Keratinocyte (primary cell): Measurements from ENCODE around the gene EEPD1. TPM values are rescaled to one million over a fixed set of nuclear protein-coding genes. Genes with fewer than 3 reads are reported as not detected.

Experiments used
- DNase-seq: peaks from one replicate; pipeline ENCODE4 v3.0.0-alpha.2; 2011; ENCODE audit warnings: low read depth, missing footprints, low spot score
- FAIRE-seq: peaks from 2 replicates; lab custom pipeline; 2011; peaks lifted over from hg19 to GRCh38; lab: Jason Lieb, UNC
- H2AFZ ChIP-seq: 2 replicates; pipeline ENCODE4 v1.6.0; 2012; ENCODE audit warnings: low read length, control low read depth, inconsistent platforms; ENCODE audit not compliant: control insufficient read depth
- H3K27ac ChIP-seq: 2 replicates; pipeline ENCODE4 v1.5.1; 2011; ENCODE audit warnings: low read length; ENCODE audit not compliant: control insufficient read depth, insufficient read depth
- H3K27me3 ChIP-seq: 3 replicates; pipeline ENCODE4 v1.6.0; 2011; ENCODE audit warnings: low read length; ENCODE audit not compliant: control insufficient read depth, insufficient read depth; ENCODE audit errors: extremely low read depth
- H3K36me3 ChIP-seq, 2 experiments: 2 replicates in 1 of 2; 3 replicates in 1 of 2; pipeline ENCODE4 v1.5.1; 2011; ENCODE audit warnings: low read length in 2 of 2, mild to moderate bottlenecking in 1 of 2; ENCODE audit not compliant: control insufficient read depth in 2 of 2, insufficient read depth in 2 of 2; ENCODE audit errors: extremely low read depth in 1 of 2
- H3K4me1 ChIP-seq: 3 replicates; pipeline ENCODE4 v1.5.1; 2011; ENCODE audit warnings: low read length; ENCODE audit not compliant: control insufficient read depth, insufficient read depth; ENCODE audit errors: extremely low read depth
- H3K4me2 ChIP-seq: 3 replicates; pipeline ENCODE4 v1.6.0; 2011; ENCODE audit warnings: low read depth, low read length; ENCODE audit not compliant: control insufficient read depth, insufficient read depth; ENCODE audit errors: extremely low read depth
- H3K4me3 ChIP-seq, 3 experiments: fragments of 200-600 bp in 1 of 3; sonication (generic) in 1 of 3; 2 replicates in 2 of 3; 3 replicates in 1 of 3; pipeline ENCODE4 v1.5.1; 2011 to 2016; ENCODE audit warnings: low read length in 3 of 3, mild to moderate bottlenecking in 3 of 3, control low read depth in 2 of 3, inconsistent platforms in 1 of 3, low read depth in 1 of 3, mixed read lengths in 1 of 3, mixed run types in 1 of 3, moderate library complexity in 1 of 3; ENCODE audit not compliant: control insufficient read depth in 2 of 3, insufficient read depth in 2 of 3; ENCODE audit errors: extremely low read depth in 1 of 3
- H3K79me2 ChIP-seq: 2 replicates; pipeline ENCODE4 v1.6.0; 2012; ENCODE audit warnings: low read length; ENCODE audit not compliant: control insufficient read depth, insufficient read depth
- H3K9ac ChIP-seq: 3 replicates; pipeline ENCODE4 v1.6.0; 2011; ENCODE audit warnings: low read length; ENCODE audit not compliant: control insufficient read depth, insufficient read depth; ENCODE audit errors: extremely low read depth
- H3K9me1 ChIP-seq: 3 replicates; pipeline ENCODE4 v1.6.0; 2011; ENCODE audit warnings: low read length; ENCODE audit not compliant: control insufficient read depth, insufficient read depth; ENCODE audit errors: extremely low read depth
- H3K9me3 ChIP-seq: 2 replicates; pipeline ENCODE4 v1.5.1; 2012; ENCODE audit warnings: low read depth, low read length; ENCODE audit not compliant: control insufficient read depth
- H4K20me1 ChIP-seq: 3 replicates; pipeline ENCODE4 v1.6.0; 2011; ENCODE audit warnings: low read length; ENCODE audit not compliant: control insufficient read depth, insufficient read depth; ENCODE audit errors: extremely low read depth
- CTCF ChIP-seq, 3 experiments: IDR thresholded peaks in 1 of 3; conservative IDR thresholded peaks in 1 of 3; optimal IDR thresholded peaks in 1 of 3; 2 replicates in 2 of 3; 3 replicates in 1 of 3; pipeline versions ENCODE3 to v1.5.1; 2011; ENCODE audit warnings: low read length in 3 of 3, mild to moderate bottlenecking in 3 of 3, moderate library complexity in 2 of 3, control low read depth in 1 of 3, inconsistent platforms in 1 of 3; ENCODE audit not compliant: insufficient read depth in 2 of 3; ENCODE audit errors: extremely low read depth in 1 of 3
- EZH2 ChIP-seq: IDR thresholded peaks from one replicate; pipeline ENCODE4 v1.6.1; 2012; ENCODE audit warnings: inconsistent platforms, mild to moderate bottlenecking, low read length, moderate library complexity
- dilution Hi-C: fragments of 300-500 bp; cut with MboI; formaldehyde crosslinking; loops from one replicate; pipeline ENCODE4 v1.7.0; 2020; ENCODE audit warnings: low sequenced_read_pairs; ENCODE audit not compliant: extremely low pct_ligation_motif_present
- polyA plus RNA-seq, 5 experiments: library from polyadenylated mRNA; depleted of rRNA in 3 of 5; stranded (reverse) in 3 of 5; stranded (forward) in 1 of 5; unstranded in 1 of 5; fragments of >200 nt; gene quantifications; 1 replicate in 1 of 5; 2 replicates in 3 of 5; 3 replicates in 1 of 5; pipeline versions ENCODE4 v1.2.1 to v1.2.3, GENCODE V29; 2011 to 2012; ENCODE audit warnings: missing spikeins in 2 of 5, low read depth in 1 of 5, low replicate concordance in 1 of 5

EEPD1 gene
- polyA plus RNA-seq, 1 donor (not counting 4 experiments of a cell fraction or from before 2014, with no cell fraction given) = 1.2 TPM

DNA sequence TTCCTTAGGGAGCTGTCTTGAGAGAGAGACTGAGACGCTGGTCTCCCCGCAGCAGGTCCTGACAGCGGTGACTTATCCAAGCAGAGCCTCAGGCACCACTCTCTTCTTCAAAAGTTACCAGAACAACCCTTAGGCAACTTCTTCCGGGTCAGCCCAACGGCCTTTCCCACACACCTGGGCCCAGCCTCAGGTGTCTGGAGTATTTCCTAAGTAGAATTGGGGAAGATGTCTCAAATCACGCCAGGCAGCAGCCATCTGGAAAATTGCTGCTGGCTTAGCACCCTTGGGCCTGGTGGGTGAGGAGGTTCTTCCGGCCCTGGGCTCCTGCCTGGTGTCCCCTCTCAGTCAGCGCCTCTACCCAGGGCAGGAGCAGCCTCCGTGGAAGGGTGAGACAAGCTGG, 156.2 kb downstream of the EEPD1 start:
- H3K9ac ChIP-seq = no peak overlapping the region
- H3K4me1 ChIP-seq = peaks cover under 1% of the 10 kb centered on the region
- no peaks in the 10 kb centered on the region for H4K20me1 ChIP-seq
- no peaks in the 10 kb centered on the region for H3K9me3 ChIP-seq
- DNase-seq (no peak), FAIRE-seq (no peak)
- H3K9me1 ChIP-seq = no peaks in the 10 kb centered on the region
- H3K36me3 ChIP-seq = no peaks in the 10 kb centered on the region
- dilution Hi-C loops = loop anchor here (25.0 kb wide), 1 partner anchor 322 kb away; no protein-coding TSS in a partner anchor
- no peak overlapping the region for H3K4me2 ChIP-seq
- H2AFZ ChIP-seq = no peak overlapping the region
- no peaks in the 10 kb centered on the region for H3K79me2 ChIP-seq
- no peak overlapping the region for H3K4me3 ChIP-seq
- H3K27ac ChIP-seq = no peak overlapping the region
- TF ChIP-seq EZH2 (no peak), CTCF (optimal IDR thresholded peaks at IDR 0.05 in 1 of 3, IDR thresholded peaks at IDR 0.05 in 1 of 3, conservative IDR thresholded peaks at IDR 0.05 in 1 of 3; ENCODE audit: extremely low read depth in 1 of 3, insufficient read depth in 2 of 3, low read length in 3 of 3) (no peak)
- H3K27me3 ChIP-seq = no peaks in the 10 kb centered on the region

DNA sequence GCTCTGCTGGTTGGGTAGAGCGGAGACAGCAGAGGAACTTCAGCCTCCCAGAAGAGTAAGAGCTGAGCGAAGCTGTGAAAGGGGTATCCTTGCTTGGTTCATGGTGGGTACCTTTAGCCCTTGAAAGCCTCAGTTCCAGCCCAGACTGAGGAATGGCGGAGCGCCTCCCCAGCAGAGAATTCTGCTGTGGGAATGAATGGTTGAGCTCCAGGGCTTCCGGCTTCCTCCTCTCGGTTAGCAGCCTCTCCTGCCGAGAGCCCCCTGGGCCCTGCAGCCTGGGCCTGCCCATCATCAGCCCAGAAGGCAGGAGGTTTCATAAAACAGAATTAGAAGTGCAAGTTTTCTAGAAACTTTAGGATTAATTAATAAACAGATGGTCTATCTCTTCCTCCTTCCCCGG, 156.7 kb downstream of the EEPD1 start:
- no peaks in the 10 kb centered on the region for H3K27me3 ChIP-seq
- H3K4me2 ChIP-seq = no peak overlapping the region
- DNase-seq = no peak
- dilution Hi-C loops = loop anchor here (25.0 kb wide), 1 partner anchor 322 kb away; no protein-coding TSS in a partner anchor
- no peak for FAIRE-seq
- H3K9me1 ChIP-seq = no peaks in the 10 kb centered on the region
- H3K36me3 ChIP-seq = no peaks in the 10 kb centered on the region
- no peaks in the 10 kb centered on the region for H4K20me1 ChIP-seq
- no peak overlapping the region for H3K4me3 ChIP-seq
- H3K4me1 ChIP-seq = no peaks in the 10 kb centered on the region
- no peak overlapping the region for H2AFZ ChIP-seq
- H3K27ac ChIP-seq = no peak overlapping the region
- no peaks in the 10 kb centered on the region for H3K79me2 ChIP-seq
- no peak overlapping the region for H3K9ac ChIP-seq
- no peaks in the 10 kb centered on the region for H3K9me3 ChIP-seq
- TF ChIP-seq EZH2 (no peak), CTCF (optimal IDR thresholded peaks at IDR 0.05 in 1 of 3, IDR thresholded peaks at IDR 0.05 in 1 of 3, conservative IDR thresholded peaks at IDR 0.05 in 1 of 3; ENCODE audit: extremely low read depth in 1 of 3, insufficient read depth in 2 of 3, low read length in 3 of 3) (no peak)
